Measurements from ENCODE around the gene WDR70. TPM values are rescaled to one million over a fixed set of nuclear protein-coding genes. Genes with fewer than 3 reads are reported as not detected.

The WDR70 gene
- total RNA-seq, 1 donor from 2014 or later: 25.0 TPM

DNA sequence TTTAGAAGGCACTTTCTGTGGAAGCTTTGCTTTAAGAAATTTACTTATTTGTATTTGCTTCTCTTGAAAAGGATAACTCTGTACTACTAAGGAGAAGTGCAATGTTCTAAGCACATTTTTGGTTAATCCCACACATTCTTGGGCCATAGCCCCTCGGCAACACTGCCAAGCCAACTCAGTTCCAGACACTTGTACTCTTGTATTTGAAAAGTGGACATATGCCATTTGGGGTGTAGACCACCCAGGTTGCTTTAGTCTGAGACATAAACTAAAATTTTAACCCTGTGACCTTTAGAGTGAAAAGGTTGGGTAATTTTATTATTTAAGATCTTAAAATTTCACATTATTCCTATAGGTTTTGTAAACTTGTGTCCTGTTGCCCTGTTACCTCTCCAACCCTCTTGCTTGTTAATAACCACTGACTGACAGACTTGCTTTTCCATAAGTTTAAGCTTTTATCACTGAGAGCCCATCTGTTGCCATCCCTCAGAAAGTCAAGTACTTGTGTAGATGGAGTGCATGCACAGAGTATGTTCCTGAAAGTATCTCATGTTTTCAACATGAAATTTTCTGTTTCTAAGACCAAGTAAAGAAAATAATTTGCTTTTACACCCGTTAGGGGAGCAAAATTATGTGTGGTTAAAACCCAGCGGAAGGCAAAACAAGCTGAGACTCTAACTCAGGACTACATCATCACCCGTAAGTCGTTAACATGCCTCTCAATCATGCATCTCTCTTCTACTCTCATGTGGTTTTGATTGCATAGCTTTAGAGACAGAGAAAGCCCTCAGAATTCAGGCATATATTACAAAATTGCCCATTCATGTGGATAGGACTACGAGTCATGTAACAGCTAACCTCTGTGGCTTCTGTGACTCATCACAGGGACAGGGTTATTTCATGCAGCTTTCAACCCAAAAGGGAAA, 343.4 kb downstream of the WDR70 start:
- DNase-seq (ENCODE audit: low read depth in 2 of 2): peak in 1 of 2 donors; percentile 64

DNA sequence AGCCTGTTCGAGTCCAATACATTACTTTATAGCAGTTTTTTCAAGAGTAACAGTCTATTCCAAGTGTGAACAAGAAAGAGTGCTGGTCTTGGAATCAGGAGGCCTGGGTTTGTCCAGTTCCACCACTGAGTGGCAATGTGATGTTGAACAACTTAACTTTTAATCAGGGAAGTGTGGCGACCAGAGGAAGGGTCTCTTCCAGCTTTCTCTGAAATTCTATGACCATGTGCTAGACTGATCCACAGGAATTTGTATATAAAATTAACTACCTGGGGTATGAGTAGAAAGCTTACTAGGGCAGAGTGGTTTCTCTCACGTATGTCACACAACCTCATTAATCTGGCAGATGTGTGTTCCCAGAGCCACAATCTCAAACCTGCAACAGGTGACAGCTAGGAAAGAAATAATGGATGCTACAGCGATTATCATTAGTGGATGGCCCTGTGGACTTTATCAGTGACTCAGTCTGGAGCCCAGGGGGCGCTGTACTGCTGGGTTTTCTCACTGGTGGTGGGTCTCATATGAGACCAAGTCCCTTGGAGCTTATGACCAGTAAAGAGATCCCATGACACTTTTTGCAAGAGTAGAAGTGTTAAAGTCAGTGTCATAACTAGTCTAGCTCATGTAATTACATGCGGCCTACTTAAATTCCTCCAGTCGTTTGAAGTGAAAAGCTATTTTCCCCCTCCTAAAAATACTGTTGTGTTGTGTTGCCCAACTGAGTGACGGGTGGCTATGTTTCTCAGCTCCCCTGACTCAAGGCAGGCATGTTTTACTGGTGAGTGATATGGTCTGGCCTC, 344.2 kb downstream of the WDR70 start:
- no peak for DNase-seq (ENCODE audit: low read depth in 2 of 2)

DNA sequence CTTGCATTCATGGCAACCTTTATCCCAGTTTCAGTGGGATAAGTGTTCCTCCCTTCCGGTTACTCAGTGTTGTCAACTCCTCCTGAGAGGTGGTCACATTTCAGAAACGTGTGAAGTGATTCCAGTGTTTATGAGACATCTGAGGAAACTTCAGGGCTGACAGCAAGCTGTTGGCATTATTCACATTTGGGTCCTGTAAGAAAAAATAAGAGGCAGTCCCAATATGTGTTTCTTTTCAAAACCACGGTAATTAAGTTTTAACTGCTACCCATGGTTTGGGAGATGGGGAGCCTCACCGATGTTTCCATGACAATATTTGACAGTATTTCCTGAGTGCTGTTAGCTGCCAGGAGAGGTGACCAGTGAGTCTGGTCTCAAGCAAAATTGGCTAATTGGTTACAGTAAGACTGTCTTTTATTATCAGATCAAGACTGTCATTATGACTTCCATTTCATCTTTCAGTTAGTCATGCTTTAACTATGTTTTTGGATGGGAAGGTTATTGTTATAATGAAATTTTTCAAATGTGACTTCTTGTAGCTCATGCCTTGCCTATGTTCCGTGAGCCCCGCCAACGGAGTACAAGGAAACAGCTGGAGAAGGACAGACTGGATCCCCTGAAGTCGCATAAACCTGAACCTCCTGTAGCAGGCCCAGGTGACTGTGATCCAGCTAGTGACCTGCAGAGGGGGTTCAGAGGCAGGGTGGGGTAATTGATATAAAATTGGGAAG, 345.4 kb downstream of the WDR70 start:
- peak in 1 of 2 donors; percentile 35 for DNase-seq (ENCODE audit: low read depth in 2 of 2)

DNA sequence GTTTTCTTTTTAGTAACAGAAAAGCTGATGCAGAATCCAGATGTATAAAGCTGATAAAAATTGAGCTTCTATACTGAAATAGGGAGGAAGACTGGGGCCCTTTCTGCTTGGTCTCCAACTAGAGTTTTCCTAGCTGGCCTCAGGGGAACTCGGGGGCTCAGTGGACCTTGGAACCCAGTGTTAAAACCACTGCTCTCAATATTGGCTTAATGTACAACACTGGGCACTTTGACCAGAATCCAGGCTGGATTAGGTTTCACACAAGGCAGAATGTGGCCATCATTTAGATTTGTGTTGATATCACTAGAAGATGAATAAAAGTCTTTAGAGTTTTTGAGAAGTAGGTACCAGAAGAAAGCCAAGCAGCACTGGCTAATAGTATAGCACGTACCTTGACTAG, 346.1 kb downstream of the WDR70 start:
- DNase-seq (ENCODE audit: low read depth in 2 of 2): no peak

DNA sequence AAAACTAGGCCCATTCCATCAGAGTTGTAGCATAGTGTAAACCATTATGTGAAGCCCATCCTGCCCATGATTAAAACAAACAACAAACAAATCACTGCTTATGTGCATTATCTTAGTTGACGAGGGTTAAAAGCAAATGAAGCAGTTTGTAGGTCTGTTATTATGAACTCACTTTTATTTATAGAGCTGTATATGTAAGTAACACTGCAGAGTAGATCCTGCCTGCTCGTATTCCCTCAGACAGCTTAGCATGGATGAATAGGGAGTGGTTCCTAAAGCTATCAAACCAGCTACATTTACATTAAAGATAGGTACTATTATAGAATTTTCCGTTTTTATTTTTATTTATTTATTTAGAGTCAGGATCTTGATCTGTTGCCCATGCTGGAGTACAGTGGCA, 348.1 kb downstream of the WDR70 start:
- DNase-seq (ENCODE audit: low read depth in 2 of 2): no peak

DNA sequence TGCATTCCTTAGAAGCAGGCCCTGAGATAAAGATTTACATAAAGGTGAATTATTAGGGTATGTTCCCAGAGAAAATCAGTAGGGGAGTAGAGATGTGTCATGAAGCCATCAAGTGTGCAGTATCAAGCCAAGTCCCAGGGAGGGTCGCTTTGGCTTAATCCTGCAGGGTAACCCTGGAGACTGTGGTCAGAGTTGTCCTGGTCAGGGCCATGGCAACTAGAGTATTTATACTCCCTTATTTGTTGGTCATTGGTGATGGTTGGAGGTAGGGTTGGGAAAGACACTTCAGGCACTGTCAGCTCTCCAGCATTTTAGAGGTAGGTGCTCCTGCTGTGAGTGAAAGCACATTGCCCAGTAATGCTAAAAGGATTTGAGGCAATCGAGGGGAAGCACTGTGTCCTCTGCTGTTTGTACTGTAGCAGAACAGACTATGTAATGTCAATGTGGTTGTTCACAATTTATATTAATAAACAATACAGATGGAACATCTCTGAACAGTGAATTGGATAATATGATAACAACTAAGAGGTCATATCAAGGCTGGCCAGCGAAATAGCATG, 351.9 kb downstream of the WDR70 start:
- DNase-seq (ENCODE audit: low read depth in 2 of 2): no peak

DNA sequence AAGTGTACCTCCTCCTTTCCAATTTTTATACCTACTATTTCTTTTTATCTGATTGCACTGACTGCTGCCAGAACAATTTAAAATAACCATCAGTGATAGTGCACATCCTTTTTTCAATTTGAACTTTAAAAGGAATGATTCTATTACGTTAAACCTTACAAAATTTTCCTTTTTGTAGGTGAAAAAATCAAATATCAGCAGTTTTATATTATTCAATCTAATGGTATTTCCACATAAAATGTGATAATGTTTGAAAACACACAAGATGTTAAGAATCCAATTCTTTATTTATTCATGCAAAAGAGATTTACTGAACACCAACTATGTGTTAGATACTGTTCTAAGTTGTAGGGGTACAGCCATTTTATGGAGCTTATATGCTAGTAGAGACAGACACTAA, 355.0 kb downstream of the WDR70 start:
- no peak for DNase-seq (ENCODE audit: low read depth in 2 of 2)

DNA sequence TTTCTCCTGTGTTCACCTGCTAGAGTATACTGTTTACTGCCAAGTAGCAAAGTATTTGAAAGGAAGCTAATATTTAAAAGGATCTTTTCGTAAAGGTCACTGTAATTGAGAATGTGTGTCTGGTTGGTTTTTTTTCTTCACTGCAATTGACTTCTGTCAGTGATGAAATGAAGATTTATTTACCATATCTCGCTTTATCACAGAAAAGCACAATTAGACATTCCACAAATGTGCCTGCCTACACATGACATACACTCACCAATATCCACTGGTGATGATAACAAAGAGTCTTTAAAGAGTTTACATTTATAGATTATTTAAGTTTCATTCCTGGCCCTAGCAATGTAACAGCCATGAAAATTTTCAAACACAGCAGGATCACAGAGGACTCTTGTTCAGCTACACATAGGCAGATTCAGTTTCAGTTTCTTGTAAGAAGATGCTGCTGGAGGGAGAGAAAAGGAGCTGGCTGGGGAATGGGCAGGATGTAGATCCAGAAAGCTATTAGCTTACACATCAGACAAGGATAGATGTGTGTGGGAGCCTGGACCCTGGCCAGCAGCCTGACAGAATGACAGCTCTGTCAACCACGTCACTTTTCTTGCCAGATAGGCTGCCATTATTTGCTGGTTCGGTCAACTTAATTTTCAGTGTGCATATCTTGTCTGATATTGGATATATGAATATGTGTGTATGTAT, 356.7 kb downstream of the WDR70 start:
- peak; percentile 38 to 62 for DNase-seq (ENCODE audit: low read depth in 2 of 2)

DNA sequence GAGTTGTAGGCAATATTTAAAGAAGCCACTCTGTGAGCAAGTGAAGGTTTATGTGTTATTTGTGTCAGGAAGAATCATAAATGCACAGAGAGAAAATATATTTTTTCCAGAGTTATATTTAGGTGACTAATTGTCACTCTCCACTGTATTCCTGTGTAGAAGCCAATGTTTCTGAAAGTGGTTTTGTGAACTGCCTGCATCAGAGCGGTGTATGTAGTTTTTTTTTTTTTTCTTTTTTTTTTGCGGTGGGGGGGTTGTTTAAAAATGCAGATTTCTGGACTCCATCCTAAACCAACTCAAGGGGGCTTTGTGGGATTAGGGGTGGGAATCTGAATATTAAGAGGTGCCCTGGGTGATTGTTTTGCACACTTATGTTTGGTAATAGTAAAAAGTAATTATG, 357.3 kb downstream of the WDR70 start:
- DNase-seq (ENCODE audit: low read depth in 2 of 2): no peak

DNA sequence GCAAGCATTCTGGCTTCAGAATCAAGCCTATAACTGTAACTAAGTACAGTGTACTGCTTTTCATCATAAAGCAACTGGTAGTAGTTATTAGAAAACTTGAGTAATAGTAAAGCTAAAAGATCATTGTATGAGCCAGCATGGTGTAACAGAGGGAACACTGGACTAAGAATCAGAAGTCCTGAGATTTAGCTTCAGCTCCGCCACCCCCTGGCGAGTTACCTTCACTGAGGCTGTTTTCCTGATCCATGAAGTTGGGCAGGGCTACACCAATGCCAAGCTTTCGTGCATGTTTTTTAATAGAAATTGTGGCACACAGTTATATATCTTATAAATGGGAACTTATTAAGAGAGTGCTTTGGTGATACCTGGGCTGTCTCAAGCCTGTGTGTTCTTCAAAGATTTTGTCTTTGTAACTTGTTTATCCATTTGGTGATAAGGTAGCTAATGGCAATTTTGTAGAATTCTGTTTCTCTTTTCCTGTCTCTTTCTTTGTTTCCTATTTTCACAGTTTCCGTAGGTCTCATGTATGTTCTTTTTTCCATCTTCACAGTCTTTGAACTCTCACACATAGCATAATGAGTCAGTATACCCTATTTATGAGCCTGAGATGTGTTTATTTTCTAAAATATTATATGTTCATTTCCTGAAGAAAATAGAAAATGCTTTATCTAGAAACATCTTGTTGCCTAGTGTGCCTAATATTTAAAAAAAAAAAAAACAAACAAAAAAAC, 358.4 kb downstream of the WDR70 start:
- peak in 1 of 2 donors; percentile 60 for DNase-seq (ENCODE audit: low read depth in 2 of 2)

DNA sequence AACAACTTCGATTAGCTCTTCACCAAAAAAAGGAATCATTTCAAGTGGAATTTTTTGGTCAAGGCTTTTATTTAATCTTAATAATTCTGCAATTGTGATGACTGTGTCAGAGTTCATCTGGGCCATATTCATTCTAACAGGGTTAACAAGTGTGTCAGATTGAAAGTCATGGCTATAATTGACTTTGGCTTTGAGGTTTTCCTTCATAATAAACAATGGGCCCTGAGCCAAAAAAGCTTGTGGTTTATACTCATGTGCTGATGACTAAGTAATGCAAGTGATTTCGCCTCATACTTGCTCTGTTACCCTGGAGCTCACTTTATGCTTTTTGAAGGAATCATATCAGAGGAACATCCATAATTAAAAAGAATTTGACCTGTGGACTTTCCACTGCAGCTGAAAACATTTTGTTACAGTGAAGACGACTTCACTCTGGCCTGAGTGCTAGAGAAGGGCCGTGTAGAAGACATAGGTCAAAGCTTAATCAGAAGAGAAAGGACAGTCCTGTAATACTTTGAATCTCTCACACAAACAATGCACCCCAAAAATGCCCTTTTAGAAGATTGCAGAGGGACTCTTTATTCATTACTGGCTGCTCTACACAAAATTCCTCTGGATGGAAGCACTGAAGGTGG, 359.1 kb downstream of the WDR70 start:
- peak; percentile 94 to 96 for DNase-seq (ENCODE audit: low read depth in 2 of 2)

DNA sequence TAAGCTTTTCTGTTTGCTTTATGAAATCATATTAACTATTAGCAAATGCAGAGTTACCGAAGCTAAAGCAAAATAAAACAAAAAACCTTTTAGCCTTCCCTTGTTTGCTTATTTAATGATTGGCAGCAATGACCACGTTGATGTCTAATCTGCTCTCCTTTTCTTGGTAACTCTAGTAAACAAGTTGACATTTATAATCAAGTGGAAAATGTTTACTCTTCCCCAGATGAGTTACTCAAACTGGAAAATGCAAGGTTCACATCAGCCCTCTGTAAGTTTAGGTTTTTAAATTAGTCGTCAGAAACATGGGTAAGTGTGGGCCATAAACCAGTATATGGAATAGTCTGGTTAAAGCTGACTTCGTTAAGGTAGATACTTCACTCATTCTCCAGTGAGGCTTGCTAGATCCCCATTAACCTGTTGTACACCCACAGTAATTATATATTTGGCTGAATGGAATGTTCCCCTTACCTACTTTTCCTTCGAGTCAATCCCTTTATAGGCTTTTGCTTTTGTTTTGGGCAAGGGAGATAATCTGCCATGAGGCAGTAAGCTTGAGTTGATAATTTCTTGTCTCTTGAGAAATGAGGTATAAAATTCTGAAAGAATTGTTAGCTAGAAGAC, 359.9 kb downstream of the WDR70 start:
- no peak for DNase-seq (ENCODE audit: low read depth in 2 of 2)

DNA sequence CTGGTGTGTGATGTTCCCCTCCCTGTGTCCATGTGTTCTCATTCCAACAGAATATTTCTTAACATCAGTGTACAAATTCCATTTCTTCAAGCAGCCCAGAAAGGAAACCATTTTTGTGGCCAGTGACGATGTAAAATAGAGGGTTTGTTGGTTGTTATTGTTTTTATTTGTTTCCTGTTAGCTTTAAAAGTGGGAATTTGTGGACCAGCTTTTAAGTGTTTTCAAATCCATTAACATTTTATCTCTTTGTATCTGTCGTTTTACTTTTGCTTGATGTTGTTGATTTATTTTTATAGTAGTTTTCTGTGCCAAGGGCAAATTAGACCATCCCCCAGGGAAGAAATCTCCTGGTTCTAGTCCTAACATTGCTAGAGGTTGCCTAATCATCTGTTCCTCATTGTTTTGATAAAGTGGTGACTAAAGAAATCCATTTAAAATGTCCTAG, 360.7 kb downstream of the WDR70 start:
- peak in 1 of 2 donors; percentile 36 for DNase-seq (ENCODE audit: low read depth in 2 of 2)

DNA sequence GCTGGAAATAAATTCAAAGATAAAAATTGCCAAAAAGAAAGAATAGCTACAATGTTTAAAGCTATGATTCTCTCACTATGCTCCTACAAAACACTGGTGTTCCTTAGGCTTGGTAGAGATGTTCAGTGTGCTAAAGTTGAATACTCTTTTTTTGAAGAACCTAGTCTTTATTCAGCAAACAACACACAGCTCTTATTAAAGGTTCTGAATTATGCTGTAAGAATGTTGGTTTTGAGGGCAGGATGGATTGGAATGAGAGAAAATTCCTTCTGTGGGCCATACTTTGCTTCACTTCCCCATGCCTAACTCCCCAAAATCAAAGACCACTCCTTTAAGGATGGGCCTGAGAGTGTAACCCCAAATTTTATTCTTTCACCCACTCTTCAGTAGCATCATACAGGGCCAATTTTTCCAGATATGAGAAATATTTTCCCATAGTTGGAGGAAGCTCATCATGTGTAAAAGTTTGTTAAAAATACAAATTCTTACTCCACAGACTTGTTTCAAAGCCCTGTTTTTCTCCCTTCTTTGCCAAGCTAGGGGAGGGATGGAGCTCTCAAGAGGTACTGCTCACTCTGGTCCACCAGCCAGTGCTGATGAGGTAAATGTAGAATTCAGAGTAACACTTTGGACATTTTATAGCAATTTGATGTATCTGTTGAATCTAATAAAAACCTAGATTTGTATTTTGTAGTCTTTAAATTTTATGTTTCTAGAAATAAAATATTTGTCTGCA, 361.4 kb downstream of the WDR70 start:
- DNase-seq (ENCODE audit: low read depth in 2 of 2): no peak

DNA sequence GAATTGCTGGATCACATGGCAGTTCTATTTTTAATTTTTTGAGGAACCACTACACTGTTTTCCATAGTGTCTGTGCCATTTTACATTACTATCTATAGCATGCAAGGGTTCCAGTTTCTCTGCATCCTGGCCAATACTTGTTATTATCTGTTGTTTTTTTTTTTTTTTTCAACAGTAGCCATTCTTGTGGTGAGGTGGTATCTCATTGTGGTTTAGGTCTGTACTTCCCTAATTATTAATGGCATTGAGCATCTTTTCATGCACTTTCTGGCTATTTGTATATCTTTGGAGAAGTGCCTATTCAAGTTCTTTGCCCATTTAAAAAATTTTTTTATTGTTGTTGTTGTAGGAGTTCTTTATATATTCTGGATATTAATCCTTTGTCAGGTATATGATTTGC, 363.0 kb downstream of the WDR70 start:
- DNase-seq (ENCODE audit: low read depth in 2 of 2): no peak

DNA sequence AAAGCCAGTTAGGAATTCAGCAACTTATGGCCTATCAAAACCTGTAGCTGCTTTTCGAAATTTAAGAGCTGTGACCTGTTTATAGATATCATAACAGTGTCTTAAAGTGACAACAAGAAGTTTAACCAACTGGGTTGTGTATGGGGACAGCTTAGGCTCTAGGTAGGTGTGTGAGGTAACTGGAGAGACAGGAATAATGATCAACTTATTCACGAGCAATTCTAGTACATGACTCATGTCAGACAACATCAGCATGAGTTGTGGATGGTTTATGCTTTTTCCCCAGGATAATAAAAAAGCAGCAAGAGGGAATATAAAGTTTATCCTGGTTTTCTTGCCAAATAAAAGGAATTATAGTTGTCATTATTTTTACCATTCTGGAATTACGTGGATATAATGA, 372.1 kb downstream of the WDR70 start:
- no peak for DNase-seq (ENCODE audit: low read depth in 2 of 2)

DNA sequence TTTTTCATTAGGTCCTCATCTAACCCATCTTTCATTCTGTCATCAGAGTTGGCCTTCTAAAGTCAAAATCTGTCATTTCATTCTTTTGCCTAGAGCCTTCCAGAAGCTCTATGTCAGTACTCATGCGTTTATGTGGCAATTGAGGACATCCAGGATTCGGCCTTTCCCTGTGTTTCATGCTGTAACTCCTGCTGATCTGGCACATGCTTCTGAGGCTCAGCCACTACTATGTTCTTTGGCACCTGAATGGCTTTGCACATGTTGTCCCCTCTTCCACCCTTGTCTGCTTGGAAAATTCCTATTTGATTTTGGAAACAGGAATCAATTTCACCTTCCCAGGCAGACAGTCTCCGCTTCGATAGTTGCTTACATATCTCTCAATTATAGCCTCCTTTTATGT, 375.9 kb downstream of the WDR70 start:
- DNase-seq (ENCODE audit: low read depth in 2 of 2): peak in 1 of 2 donors; percentile 14

DNA sequence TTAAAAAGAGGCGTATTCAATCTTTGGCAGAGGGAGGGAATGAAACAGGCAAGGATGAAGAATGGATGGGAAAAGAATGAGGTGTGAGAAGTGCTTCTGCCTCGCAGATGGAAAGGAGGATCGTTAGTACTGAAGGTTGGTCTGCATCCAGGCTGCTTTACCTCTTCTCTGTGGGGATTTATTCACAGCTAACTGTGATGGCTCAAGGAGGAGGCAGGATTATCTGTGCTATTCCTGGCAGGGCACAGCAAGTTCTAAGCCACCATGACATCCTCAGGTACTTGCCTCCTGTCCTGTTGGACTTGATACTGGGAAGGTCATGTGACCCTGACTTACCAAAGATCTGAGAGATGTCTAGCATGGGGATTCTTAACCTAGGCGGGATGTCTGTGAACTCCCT, 376.5 kb downstream of the WDR70 start:
- DNase-seq (ENCODE audit: low read depth in 2 of 2): no peak

DNA sequence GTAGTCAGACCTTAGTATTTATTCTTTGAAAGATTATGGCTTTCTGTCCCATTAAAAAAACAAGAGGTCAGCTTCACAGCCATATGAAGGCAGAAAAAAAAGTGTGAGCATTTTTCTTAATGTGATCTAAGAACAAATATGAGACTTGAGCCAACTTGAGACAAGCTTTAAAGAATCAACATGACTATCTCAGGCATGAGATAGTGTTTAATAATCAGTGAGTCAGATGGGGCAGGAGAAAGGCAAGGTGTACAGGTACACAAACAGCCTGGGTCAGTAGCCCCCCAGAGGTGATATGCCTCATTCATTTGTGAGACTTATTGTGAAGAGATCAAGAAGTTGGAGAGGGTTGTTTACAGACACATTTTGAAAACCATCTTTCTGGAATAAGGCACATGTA, 377.1 kb downstream of the WDR70 start:
- DNase-seq (ENCODE audit: low read depth in 2 of 2): no peak

All from lung microvascular endothelial cell (primary cell).